H1 (cell line): ENCODE measurements around the gene GCLC. TPM values are rescaled to one million over a fixed set of nuclear protein-coding genes. Genes with fewer than 3 reads are reported as not detected.

Source experiments
- CTCF ChIA-PET: fragments of 300-600 bp; sonication (Branson Sonifier 250); formaldehyde crosslinking; loops from one replicate; lab custom pipeline; 2021; ENCODE audit not compliant: partially characterized antibody; lab: Charles Lee
- POLR2A ChIA-PET: fragments of 300-600 bp; sonication (Branson Sonifier 250); formaldehyde crosslinking; loops from one replicate; lab custom pipeline; 2021; ENCODE audit warnings: inconsistent platforms; ENCODE audit not compliant: partially characterized antibody; lab: Charles Lee
- DNase-seq, 2 experiments: peaks; one replicate each; pipeline versions ENCODE4 v3.0.0 to v3.0.0-alpha.2; 2010 to 2022; ENCODE audit warnings: low spot score in 2 of 2, low read depth in 1 of 2, mixed read lengths in 1 of 2
- FAIRE-seq: peaks from 2 replicates; lab custom pipeline; 2011; peaks lifted over from hg19 to GRCh38; lab: Jason Lieb, UNC
- H2AFZ ChIP-seq: 2 replicates; pipeline ENCODE4 v1.8.1; 2012; ENCODE audit warnings: low read length, inconsistent platforms
- H2AK5ac ChIP-seq: 2 replicates; pipeline ENCODE4 v1.6.1; 2013; ENCODE audit warnings: low read depth, low read length
- H2BK120ac ChIP-seq: replicated peaks from 2 replicates; pipeline ENCODE3; 2013; ENCODE audit warnings: low read depth, low read length, inconsistent platforms
- H2BK12ac ChIP-seq: 2 replicates; pipeline ENCODE4 v1.6.1; 2013; ENCODE audit warnings: low read depth, low read length
- H2BK15ac ChIP-seq: 2 replicates; pipeline ENCODE4 v1.6.1; 2013; ENCODE audit warnings: low read length
- H2BK20ac ChIP-seq: 2 replicates; pipeline ENCODE4 v1.6.1; 2013; ENCODE audit warnings: low read length
- H2BK5ac ChIP-seq: 2 replicates; pipeline ENCODE4 v1.6.1; 2013; ENCODE audit warnings: low read depth, low read length
- H3K14ac ChIP-seq: 2 replicates; pipeline ENCODE4 v1.6.1; 2013; ENCODE audit warnings: inconsistent platforms; ENCODE audit not compliant: insufficient read length
- H3K18ac ChIP-seq: 2 replicates; pipeline ENCODE4 v1.6.1; 2013; ENCODE audit warnings: low read length; ENCODE audit errors: extremely low read depth
- H3K23ac ChIP-seq: 2 replicates; pipeline ENCODE4 v1.6.1; 2013; ENCODE audit warnings: inconsistent platforms; ENCODE audit not compliant: insufficient read length
- H3K23me2 ChIP-seq: 2 replicates; pipeline ENCODE4 v1.6.1; 2013; ENCODE audit warnings: low read depth, low read length
- H3K27ac ChIP-seq: 2 replicates; pipeline ENCODE4 v1.6.1; 2011; ENCODE audit warnings: low read depth, low read length, inconsistent platforms
- H3K27me3 ChIP-seq, 4 experiments: replicated peaks in 1 of 4; 1 replicate in 1 of 4; 2 replicates in 3 of 4; pipeline versions ENCODE4 v1.6.1 to v1.8.1; 2011 to 2013; ENCODE audit warnings: low read length in 3 of 4, mild to moderate bottlenecking in 3 of 4, inconsistent platforms in 2 of 4, mixed read lengths in 2 of 4, moderate library complexity in 1 of 4; ENCODE audit not compliant: control insufficient read depth in 3 of 4, insufficient read depth in 3 of 4; ENCODE audit errors: extremely low read depth in 1 of 4
- H3K36me3 ChIP-seq, 4 experiments: 2 replicates each; pipeline versions ENCODE4 v1.6.1 to v1.8.1; 2011 to 2013; ENCODE audit warnings: mild to moderate bottlenecking in 4 of 4, low read length in 3 of 4, moderate library complexity in 2 of 4, control low read depth in 1 of 4, inconsistent platforms in 1 of 4; ENCODE audit not compliant: insufficient read depth in 4 of 4, control insufficient read depth in 2 of 4
- H3K4ac ChIP-seq: replicated peaks from 2 replicates; pipeline ENCODE3; 2013; ENCODE audit warnings: low read length, low read depth, mixed read lengths, inconsistent platforms; ENCODE audit not compliant: insufficient read length
- H3K4me1 ChIP-seq, 4 experiments: replicated peaks in 1 of 4; 1 replicate in 1 of 4; 2 replicates in 3 of 4; pipeline versions ENCODE4 v1.6.1 to v1.8.1; 2011 to 2013; ENCODE audit warnings: low read length in 3 of 4, inconsistent platforms in 2 of 4, mixed read lengths in 1 of 4; ENCODE audit not compliant: insufficient read depth in 4 of 4, control insufficient read depth in 3 of 4
- H3K4me2 ChIP-seq, 2 experiments: 2 replicates each; pipeline versions ENCODE4 v1.6.1 to v1.8.1; 2011 to 2013; ENCODE audit warnings: low read depth in 2 of 2, low read length in 2 of 2, control low read depth in 1 of 2, inconsistent platforms in 1 of 2, mild to moderate bottlenecking in 1 of 2; ENCODE audit not compliant: insufficient read depth in 1 of 2
- H3K4me3 ChIP-seq, 4 experiments: fragments of 200-600, 300-600 bp in 1 of 4; sonication (generic), shearing (Covaris generic), sonication (Bioruptor Twin) in 1 of 4; 2 replicates each; pipeline versions ENCODE4 v1.5.1 to v1.8.1; 2011 to 2016; ENCODE audit warnings: low read length in 4 of 4, low read depth in 3 of 4, control low read depth in 2 of 4, inconsistent platforms in 2 of 4, mild to moderate bottlenecking in 2 of 4, mixed read lengths in 1 of 4, moderate library complexity in 1 of 4; ENCODE audit not compliant: insufficient read depth in 2 of 4; ENCODE audit errors: extremely low read depth in 1 of 4
- H3K56ac ChIP-seq: replicated peaks from 2 replicates; pipeline ENCODE3; 2013; ENCODE audit warnings: low read depth, mild to moderate bottlenecking, mixed read lengths, low read length, inconsistent platforms; ENCODE audit not compliant: insufficient read length
- H3K79me1 ChIP-seq: 2 replicates; pipeline ENCODE4 v1.6.1; 2013; ENCODE audit warnings: low read depth, low read length, control low read depth
- H3K79me2 ChIP-seq, 2 experiments: 2 replicates each; pipeline versions ENCODE4 v1.6.1 to v1.8.1; 2012 to 2013; ENCODE audit warnings: low read length in 2 of 2, mild to moderate bottlenecking in 2 of 2, inconsistent platforms in 1 of 2; ENCODE audit not compliant: insufficient read depth in 2 of 2, control insufficient read depth in 1 of 2
- H3K9ac ChIP-seq, 4 experiments: replicated peaks in 1 of 4; 1 replicate in 1 of 4; 2 replicates in 3 of 4; pipeline versions ENCODE4 v1.6.1 to v1.8.1; 2011 to 2013; ENCODE audit warnings: low read depth in 3 of 4, low read length in 3 of 4, control low read depth in 2 of 4, mild to moderate bottlenecking in 2 of 4, moderate library complexity in 2 of 4, inconsistent platforms in 1 of 4; ENCODE audit errors: extremely low read depth in 1 of 4
- H3K9me3 ChIP-seq, 2 experiments: 2 replicates each; pipeline versions ENCODE4 v1.6.1 to v1.8.1; 2012 to 2013; ENCODE audit warnings: mild to moderate bottlenecking in 2 of 2, moderate library complexity in 2 of 2, control low read depth in 1 of 2, inconsistent platforms in 1 of 2, low read depth in 1 of 2, low read length in 1 of 2, mixed read lengths in 1 of 2; ENCODE audit not compliant: insufficient read depth in 2 of 2
- H4K20me1 ChIP-seq, 2 experiments: replicated peaks in 1 of 2; 2 replicates each; pipeline versions ENCODE3 to v1.8.1; 2011 to 2013; ENCODE audit warnings: inconsistent platforms in 2 of 2, low read length in 2 of 2, mild to moderate bottlenecking in 1 of 2; ENCODE audit not compliant: insufficient read depth in 2 of 2, control insufficient read depth in 1 of 2
- H4K5ac ChIP-seq: 2 replicates; pipeline ENCODE4 v1.6.1; 2013; ENCODE audit warnings: low read length, low read depth, mixed read lengths, inconsistent platforms; ENCODE audit not compliant: insufficient read length
- H4K8ac ChIP-seq: 2 replicates; pipeline ENCODE4 v1.8.0; 2013; ENCODE audit warnings: mild to moderate bottlenecking, moderate library complexity, low read length, inconsistent platforms; ENCODE audit not compliant: insufficient read depth; ENCODE audit errors: extremely low read depth
- H4K91ac ChIP-seq: replicated peaks from 2 replicates; pipeline ENCODE3; 2013; ENCODE audit warnings: low read length, mixed read lengths, inconsistent platforms; ENCODE audit not compliant: insufficient read length
- ASH2L ChIP-seq: fragments of 200-600, 300-600 bp; sonication (generic); IDR thresholded peaks from one replicate; pipeline ENCODE4 v1.7.1; 2017; ENCODE audit warnings: low read length
- RBBP5 ChIP-seq: IDR thresholded peaks from 2 replicates; pipeline ENCODE4 v1.7.1; 2012; ENCODE audit warnings: low read depth, mild to moderate bottlenecking, inconsistent platforms, low read length, moderate library complexity, borderline replicate concordance
- WGBS, 2 experiments: shearing (Covaris generic) in 1 of 2; methylation state at CpG; one replicate each; pipeline versions ENCODE4 v1.1.6 to v1.1.7; 2013 to 2015; ENCODE audit warnings: low lambda C conversion rate in 2 of 2, mixed read lengths in 2 of 2, inconsistent platforms in 1 of 2, low coverage in 1 of 2, missing lambda C conversion rate in 1 of 2; ENCODE audit not compliant: insufficient replicate concordance in 2 of 2, insufficient coverage in 1 of 2, insufficient read length in 1 of 2; ENCODE audit errors: extremely low coverage in 1 of 2, missing lambda C conversion rate in 1 of 2; 5-methylcytosine and 5-hydroxymethylcytosine counted together
- polyA plus RNA-seq, 7 experiments: library from polyadenylated mRNA; depleted of rRNA in 3 of 7; stranded (reverse) in 5 of 7; unstranded in 2 of 7; fragments of >200 nt in 5 of 7; fragments of 200-250 nt in 2 of 7; gene quantifications; 1 replicate in 5 of 7; 2 replicates in 1 of 7; 4 replicates in 1 of 7; pipeline versions ENCODE4 v1.2.1 to v1.2.3, GENCODE V29; 2011 to 2013; ENCODE audit warnings: missing spikeins in 2 of 7, mixed read lengths in 2 of 7
- total RNA-seq: library from RNA; stranded (reverse); fragmentation: NEBNext Ultra II Directional; extraction: Animal tissue kit (Norgen Biotek cat#: 25700); gene quantifications from 2 replicates; pipeline ENCODE4 v1.2.1, GENCODE V29; 2021

The GCLC gene
- total and polyA plus RNA-seq, 2 of the 8 experiments (the other 6 are each of a cell fraction or from before 2014, with no cell fraction given), result 15.8 to 54.0 TPM

- H2BK15ac ChIP-seq, result no peak overlapping the region
- no peaks in the 10 kb centered on the region for H3K23me2 ChIP-seq
- 92% methylated on average over 7 of the region's 7 CpGs; no CpG with 5 or more reads in 1 of the 2 experiments for WGBS, 2 experiments
- H3K36me3 ChIP-seq, result no peaks in the 10 kb centered on the region
- no peak for DNase-seq
- no peak overlapping the region for H3K4me3 ChIP-seq
- H4K5ac ChIP-seq, result no peak overlapping the region
- H3K18ac ChIP-seq, result no peak overlapping the region
- no peaks in the 10 kb centered on the region for H3K79me1 ChIP-seq
- H3K4ac ChIP-seq, result no peak overlapping the region
- H3K9me3 ChIP-seq, result no peaks in the 10 kb centered on the region
- no peak overlapping the region for H2BK5ac ChIP-seq
- CTCF ChIA-PET, result interaction anchor here (0.9 kb wide), 1 partner anchor 143 kb away, joined by 3 read pairs; no protein-coding TSS in a partner anchor
- no peak overlapping the region for H3K9ac ChIP-seq
- H3K23ac ChIP-seq, result no peak overlapping the region
- H3K56ac ChIP-seq, result no peak overlapping the region
- no peak overlapping the region for H4K91ac ChIP-seq
- no peak overlapping the region for H2BK20ac ChIP-seq
- FAIRE-seq, result no peak
- H3K4me2 ChIP-seq, result no peak overlapping the region
- H2AFZ ChIP-seq, result no peak overlapping the region
- no peak overlapping the region for H3K14ac ChIP-seq
- no peaks in the 10 kb centered on the region; a peak in 1 of 7 replicates for H3K27me3 ChIP-seq
- H3K4me1 ChIP-seq, result peaks cover 1 to 4% (median 4%) of the 10 kb centered on the region in 4 experiments; a peak in 4 of 7 replicates
- no peak overlapping the region for H2BK120ac ChIP-seq
- H3K27ac ChIP-seq, result no peak overlapping the region
- no peaks in the 10 kb centered on the region for H3K79me2 ChIP-seq
- no peak overlapping the region for H2AK5ac ChIP-seq
- TF ChIP-seq RBBP5, result no peak
- TF ChIP-seq ASH2L, result no peak
- no peak overlapping the region for H2BK12ac ChIP-seq
- POLR2A ChIA-PET, result no interaction called here
- H4K20me1 ChIP-seq, result no peaks in the 10 kb centered on the region
- H4K8ac ChIP-seq, result no peak overlapping the region
Observed at GRCh38 chr6:53585208-53585900, 40.5 kb upstream of the GCLC start.
